ENCODE data around the gene SOCS3. TPM values are rescaled to one million over a fixed set of nuclear protein-coding genes. Genes with fewer than 3 reads are reported as not detected.

The SOCS3 gene
- total and polyA plus RNA-seq, 2 donors (not counting 1 experiment from before 2014, with no cell fraction given), result 52.6 to 185 TPM

DNA sequence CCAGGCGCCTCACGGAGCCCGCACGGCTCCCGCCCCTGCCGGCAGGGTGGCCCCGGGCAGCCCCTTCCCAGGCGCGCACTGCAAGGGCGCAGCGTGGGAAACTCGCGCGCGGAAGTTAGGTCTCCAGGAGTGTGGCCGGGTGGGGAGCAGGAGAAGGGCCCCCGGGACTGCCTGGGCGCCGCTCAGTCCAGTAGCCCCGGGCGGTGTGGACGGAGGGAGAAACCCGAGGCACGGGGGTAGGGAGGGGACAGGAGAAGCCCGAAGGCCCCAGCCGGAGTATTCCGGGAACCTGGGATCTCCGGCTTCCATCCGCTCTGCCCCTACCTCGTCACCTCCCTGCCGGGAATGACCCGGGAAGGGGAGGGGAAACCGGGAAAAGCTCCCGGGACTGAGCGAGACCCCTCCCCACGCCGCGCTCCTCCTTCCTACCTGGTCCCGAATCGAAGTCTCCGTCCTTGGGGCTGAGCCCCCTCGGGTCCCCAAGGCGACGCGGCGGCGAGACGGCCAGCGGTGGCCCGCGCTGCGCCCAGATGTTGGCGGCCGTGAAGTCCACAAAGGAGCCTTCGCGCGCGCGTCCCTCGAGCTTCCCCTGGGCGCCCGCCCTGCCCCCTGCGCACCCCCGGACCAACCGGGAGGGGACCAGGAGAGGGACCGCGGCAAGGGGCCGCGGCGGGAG is 418 bp downstream of the SOCS3 start:
- Histone ChIP-seq H3K27me3 (ENCODE audit: control insufficient read depth, insufficient read depth, low read length) (no peaks in the 10 kb centered on the region), H4K20me1 (ENCODE audit: control insufficient read depth, extremely low read depth, insufficient read depth, low read length) (no peaks in the 10 kb centered on the region), H3K4me3 (replicated peaks in 1 of 4; ENCODE audit: control extremely low read depth in 1 of 4, insufficient read depth in 1 of 4, low read depth in 3 of 4, low read length in 4 of 4) (peak overlapping the region; percentile 54 to 98 (median 64)), H3K79me2 (ENCODE audit: control insufficient read depth, insufficient read depth, low read length) (peaks cover 50% of the 10 kb centered on the region), H3K4me1 (ENCODE audit: control insufficient read depth, extremely low read depth, insufficient read depth, low read length) (peaks cover 10% of the 10 kb centered on the region), H2AFZ (ENCODE audit: low read length) (no peak overlapping the region), H3K9ac (ENCODE audit: insufficient read depth, low read length) (peak overlapping the region; percentile 97), H3K4me2 (ENCODE audit: extremely low read depth, insufficient read depth, low read length) (no peak overlapping the region), H3K9me3 (ENCODE audit: control insufficient read depth, insufficient read depth, low read depth, low read length) (no peaks in the 10 kb centered on the region), H3K27ac (ENCODE audit: insufficient read depth, low read length) (peak overlapping the region; percentile 98), H3K36me3 (ENCODE audit: control insufficient read depth, insufficient read depth, low read length) (peaks cover 19% of the 10 kb centered on the region)
- peak; percentile 52 to 55 for DNase-seq (ENCODE audit: low read depth in 2 of 2)
- no peak for TF ChIP-seq CTCF (conservative IDR thresholded peaks at IDR 0.05 in 1 of 2, IDR thresholded peaks at IDR 0.05 in 1 of 2; ENCODE audit: low read depth in 1 of 2, low read length in 2 of 2)
- TF ChIP-seq EZH2 (IDR thresholded peaks at IDR 0.05; ENCODE audit: low read length, missing control alignments), result no peak

DNA sequence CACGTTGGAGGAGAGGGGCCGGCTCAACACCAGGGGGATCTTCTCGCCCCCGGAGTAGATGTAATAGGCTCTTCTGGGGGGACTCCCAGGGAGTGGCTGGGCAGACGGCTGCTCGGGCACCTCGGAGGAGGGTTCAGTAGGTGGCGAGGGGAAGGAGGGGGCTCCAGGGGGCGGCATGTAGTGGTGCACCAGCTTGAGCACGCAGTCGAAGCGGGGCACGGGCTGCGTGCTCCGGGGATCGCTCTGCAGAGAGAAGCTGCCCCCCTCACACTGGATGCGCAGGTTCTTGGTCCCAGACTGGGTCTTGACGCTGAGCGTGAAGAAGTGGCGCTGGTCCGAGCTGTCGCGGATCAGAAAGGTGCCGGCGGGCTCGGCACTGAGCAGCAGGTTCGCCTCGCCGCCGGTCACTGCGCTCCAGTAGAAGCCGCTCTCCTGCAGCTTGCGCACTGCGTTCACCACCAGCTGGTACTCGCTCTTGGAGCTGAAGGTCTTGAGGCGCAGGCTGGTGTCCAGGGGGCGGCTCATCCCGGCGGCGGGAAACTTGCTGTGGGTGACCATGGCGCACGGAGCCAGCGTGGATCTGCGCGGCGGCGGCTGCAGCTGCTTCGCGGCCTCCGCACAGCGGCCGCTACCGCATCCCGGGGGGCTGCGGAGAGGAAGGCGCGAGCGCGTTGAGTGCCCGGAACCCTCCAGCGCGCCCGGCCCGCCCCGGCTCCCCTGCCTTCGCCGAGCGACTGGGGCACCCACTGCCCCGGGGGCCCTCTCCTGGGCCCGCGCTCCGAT is 1.1 kb downstream of the SOCS3 start:
- peak overlapping the region; percentile 67 for H3K4me2 ChIP-seq (ENCODE audit: extremely low read depth, insufficient read depth, low read length)
- H2AFZ ChIP-seq (ENCODE audit: low read length), result no peak overlapping the region
- H3K9ac ChIP-seq (ENCODE audit: insufficient read depth, low read length), result peak overlapping the region; percentile 97
- peak overlapping the region; percentile 54 to 98 (median 75) for H3K4me3 ChIP-seq (replicated peaks in 1 of 4; ENCODE audit: control extremely low read depth in 1 of 4, insufficient read depth in 1 of 4, low read depth in 3 of 4, low read length in 4 of 4)
- H3K4me1 ChIP-seq (ENCODE audit: control insufficient read depth, extremely low read depth, insufficient read depth, low read length), result peaks cover 15% of the 10 kb centered on the region
- peaks cover 50% of the 10 kb centered on the region for H3K79me2 ChIP-seq (ENCODE audit: control insufficient read depth, insufficient read depth, low read length)
- peaks cover 21% of the 10 kb centered on the region for H3K36me3 ChIP-seq (ENCODE audit: control insufficient read depth, insufficient read depth, low read length)
- TF ChIP-seq CTCF (conservative IDR thresholded peaks at IDR 0.05 in 1 of 2, IDR thresholded peaks at IDR 0.05 in 1 of 2; ENCODE audit: low read depth in 1 of 2, low read length in 2 of 2), result no peak
- TF ChIP-seq EZH2 (IDR thresholded peaks at IDR 0.05; ENCODE audit: low read length, missing control alignments), result no peak
- peak overlapping the region; percentile 98 for H3K27ac ChIP-seq (ENCODE audit: insufficient read depth, low read length)
- H3K9me3 ChIP-seq (ENCODE audit: control insufficient read depth, insufficient read depth, low read depth, low read length), result no peaks in the 10 kb centered on the region
- H4K20me1 ChIP-seq (ENCODE audit: control insufficient read depth, extremely low read depth, insufficient read depth, low read length), result no peaks in the 10 kb centered on the region
- H3K27me3 ChIP-seq (ENCODE audit: control insufficient read depth, insufficient read depth, low read length), result no peaks in the 10 kb centered on the region
- peak; percentile 56 to 76 for DNase-seq (ENCODE audit: low read depth in 2 of 2)

Data from fibroblast of lung (primary cell).